A673 (cell line): ENCODE results near the gene RIPPLY3. TPM values are rescaled to one million over a fixed set of nuclear protein-coding genes. Genes with fewer than 3 reads are reported as not detected.

ENCODE experiments used
- BruUV-seq: library from RNA; stranded (reverse); fragments of 400-500 nt; replicated peaks from 2 replicates; lab custom pipeline; 2021; lab: Mats Ljungman, UMichigan
- CTCF ChIA-PET: fragments of 300-600 bp; sonication (Branson Sonifier 250); formaldehyde crosslinking; loops from one replicate; lab custom pipeline; 2022; ENCODE audit warnings: antibody characterized with exemption; lab: Charles Lee
- POLR2A ChIA-PET: fragments of 300-600 bp; sonication (Branson Sonifier 250); formaldehyde crosslinking; loops from one replicate; lab custom pipeline; 2022; ENCODE audit warnings: antibody characterized with exemption; ENCODE audit not compliant: low non-redundant PET; lab: Charles Lee
- DNase-seq: peaks from one replicate; pipeline ENCODE4 v3.0.0-alpha.2; 2015; ENCODE audit warnings: low spot score
- H3K27ac ChIP-seq: fragments of 200-600 bp; sonication (generic); 2 replicates; pipeline ENCODE4 v1.5.1; 2016; ENCODE audit warnings: mixed run types, low read depth, mild to moderate bottlenecking, mixed read lengths, antibody characterized with exemption, low read length; ENCODE audit not compliant: poor library complexity, severe bottlenecking
- H3K27me3 ChIP-seq: fragments of 200-600 bp; sonication (generic); replicated peaks from 2 replicates; pipeline ENCODE4 v1.6.1; 2017; ENCODE audit warnings: mixed run types, low read depth, mild to moderate bottlenecking, mixed read lengths, antibody characterized with exemption, low read length; ENCODE audit not compliant: insufficient read depth, poor library complexity
- H3K36me3 ChIP-seq: fragments of 200-600 bp; sonication (generic); 2 replicates; pipeline ENCODE4 v1.6.1; 2016; ENCODE audit warnings: mixed run types, mild to moderate bottlenecking, mixed read lengths, antibody characterized with exemption, low read length; ENCODE audit not compliant: insufficient read depth, poor library complexity, severe bottlenecking
- H3K4me1 ChIP-seq: fragments of 200-600 bp; sonication (generic); 2 replicates; pipeline ENCODE4 v1.6.1; 2017; ENCODE audit warnings: mixed run types, mild to moderate bottlenecking, mixed read lengths, antibody characterized with exemption, low read length; ENCODE audit not compliant: insufficient read depth, poor library complexity, severe bottlenecking
- H3K4me3 ChIP-seq: fragments of 200-600 bp; sonication (generic); 2 replicates; pipeline ENCODE4 v1.5.1; 2016; ENCODE audit warnings: low read depth, mixed run types, mild to moderate bottlenecking, mixed read lengths, low read length; ENCODE audit not compliant: poor library complexity, severe bottlenecking
- H3K9me3 ChIP-seq: fragments of 200-600 bp; sonication (generic); 2 replicates; pipeline ENCODE4 v1.6.1; 2016; ENCODE audit warnings: mixed run types, low read depth, mild to moderate bottlenecking, mixed read lengths, antibody characterized with exemption, low read length; ENCODE audit not compliant: poor library complexity, severe bottlenecking
- EZH2 ChIP-seq: fragments of 200-600 bp; sonication (generic); IDR thresholded peaks from 2 replicates; pipeline ENCODE4 v1.6.1; 2017; ENCODE audit warnings: borderline replicate concordance, low read depth, mild to moderate bottlenecking, mixed read lengths, antibody characterized with exemption, low read length; ENCODE audit not compliant: poor library complexity, severe bottlenecking
- intact Hi-C: fragments of 100-400 bp; cut with micrococcal nuclease; formaldehyde crosslinking; loops from one replicate; pipeline ENCODE4 v1.10.0; 2022; ENCODE audit not compliant: unreplicated experiment
- total RNA-seq: library from RNA; stranded (reverse); gene quantifications from 2 replicates; pipeline ENCODE4 v1.2.3, GENCODE V29; 2021
- TF ChIP-seq, protein P1 (sequence below): fragments of 300-800, 200-600 bp; sonication (generic); conservative IDR thresholded peaks from 2 replicates; pipeline ENCODE4 v1.5.1; 2017; ENCODE audit warnings: low read depth, mild to moderate bottlenecking, antibody characterized with exemption, low read length, moderate library complexity, mixed read lengths

RIPPLY3 gene
- total RNA-seq, 1 experiment from 2014 or later = 5.0 TPM

DNA sequence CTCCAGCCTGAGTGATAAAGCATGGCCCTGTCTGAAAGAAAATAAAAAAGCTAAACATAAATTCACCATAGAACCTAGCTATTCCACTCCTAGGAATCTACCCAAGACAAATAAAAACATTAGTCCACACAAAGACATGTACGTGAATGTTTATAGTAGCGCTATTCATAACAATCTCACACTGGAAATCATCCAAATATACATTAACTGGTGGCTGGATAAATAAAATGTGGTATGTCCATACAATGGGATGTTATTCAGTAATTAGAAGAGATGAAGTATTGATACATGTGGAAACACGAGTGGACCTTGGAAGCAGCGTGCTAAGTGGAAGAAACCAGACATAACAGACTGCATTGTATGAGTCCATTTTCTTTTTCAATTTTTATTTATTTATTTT, 29.7 kb downstream of the RIPPLY3 start:
- TF ChIP-seq EZH2 = no peak
- POLR2A ChIA-PET = no interaction called here
- no peaks in the 10 kb centered on the region for H3K4me1 ChIP-seq
- H3K36me3 ChIP-seq = no peaks in the 10 kb centered on the region
- DNase-seq = no peak
- H3K9me3 ChIP-seq = no peaks in the 10 kb centered on the region
- CTCF ChIA-PET = no interaction called here
- no peak overlapping the region for H3K27ac ChIP-seq
- no peaks in the 10 kb centered on the region for H3K27me3 ChIP-seq
- no TSS peak for BruUV-seq
- no peak overlapping the region for H3K4me3 ChIP-seq
- intact Hi-C loops = no loop called here

DNA sequence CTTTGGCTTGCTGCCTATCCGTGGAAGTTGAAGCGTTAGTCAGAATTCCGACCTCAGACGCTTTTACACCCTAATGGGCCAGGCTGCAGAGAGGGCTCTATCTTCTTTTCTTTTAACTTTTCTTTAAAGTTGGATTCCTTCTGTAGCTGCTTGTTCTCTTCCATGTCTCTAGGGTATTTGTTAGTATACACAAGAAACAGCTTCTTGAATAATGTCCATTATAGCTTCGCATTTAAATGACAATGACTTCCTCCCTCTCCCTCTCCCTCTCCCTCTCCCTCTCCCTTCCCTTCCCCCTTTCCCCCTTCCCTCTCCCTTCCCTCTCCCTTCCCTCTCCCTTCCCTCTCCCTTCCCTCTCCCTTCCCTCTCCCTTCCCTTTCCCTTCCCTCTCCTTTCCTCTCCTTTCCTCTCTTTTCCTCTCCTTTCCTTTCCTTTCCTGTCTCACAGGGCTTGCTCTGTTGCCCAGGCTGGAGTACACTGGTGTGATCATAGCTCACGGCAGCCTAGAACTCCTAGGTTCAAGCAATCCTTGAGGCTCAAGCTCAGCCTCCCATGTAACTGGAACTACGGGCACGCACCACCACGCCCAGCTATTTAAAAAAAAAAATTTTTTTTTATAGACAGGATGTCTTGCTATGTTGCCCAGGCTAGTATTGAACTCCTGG, 33.0 kb downstream of the RIPPLY3 start:
- Histone ChIP-seq H3K27ac (no peak overlapping the region), H3K4me3 (no peak overlapping the region), H3K9me3 (no peaks in the 10 kb centered on the region), H3K27me3 (no peaks in the 10 kb centered on the region), H3K36me3 (no peaks in the 10 kb centered on the region), H3K4me1 (no peaks in the 10 kb centered on the region)
- CTCF ChIA-PET = no interaction called here
- TF ChIP-seq, protein P1, sequence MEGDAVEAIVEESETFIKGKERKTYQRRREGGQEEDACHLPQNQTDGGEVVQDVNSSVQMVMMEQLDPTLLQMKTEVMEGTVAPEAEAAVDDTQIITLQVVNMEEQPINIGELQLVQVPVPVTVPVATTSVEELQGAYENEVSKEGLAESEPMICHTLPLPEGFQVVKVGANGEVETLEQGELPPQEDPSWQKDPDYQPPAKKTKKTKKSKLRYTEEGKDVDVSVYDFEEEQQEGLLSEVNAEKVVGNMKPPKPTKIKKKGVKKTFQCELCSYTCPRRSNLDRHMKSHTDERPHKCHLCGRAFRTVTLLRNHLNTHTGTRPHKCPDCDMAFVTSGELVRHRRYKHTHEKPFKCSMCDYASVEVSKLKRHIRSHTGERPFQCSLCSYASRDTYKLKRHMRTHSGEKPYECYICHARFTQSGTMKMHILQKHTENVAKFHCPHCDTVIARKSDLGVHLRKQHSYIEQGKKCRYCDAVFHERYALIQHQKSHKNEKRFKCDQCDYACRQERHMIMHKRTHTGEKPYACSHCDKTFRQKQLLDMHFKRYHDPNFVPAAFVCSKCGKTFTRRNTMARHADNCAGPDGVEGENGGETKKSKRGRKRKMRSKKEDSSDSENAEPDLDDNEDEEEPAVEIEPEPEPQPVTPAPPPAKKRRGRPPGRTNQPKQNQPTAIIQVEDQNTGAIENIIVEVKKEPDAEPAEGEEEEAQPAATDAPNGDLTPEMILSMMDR = no peak
- TF ChIP-seq EZH2 = no peak
- intact Hi-C loops = no loop called here
- no peak for DNase-seq
- POLR2A ChIA-PET = interaction anchor here (0.6 kb wide), 1 partner anchor 511 kb away, joined by 3 read pairs; no protein-coding TSS in a partner anchor
- no TSS peak for BruUV-seq

DNA sequence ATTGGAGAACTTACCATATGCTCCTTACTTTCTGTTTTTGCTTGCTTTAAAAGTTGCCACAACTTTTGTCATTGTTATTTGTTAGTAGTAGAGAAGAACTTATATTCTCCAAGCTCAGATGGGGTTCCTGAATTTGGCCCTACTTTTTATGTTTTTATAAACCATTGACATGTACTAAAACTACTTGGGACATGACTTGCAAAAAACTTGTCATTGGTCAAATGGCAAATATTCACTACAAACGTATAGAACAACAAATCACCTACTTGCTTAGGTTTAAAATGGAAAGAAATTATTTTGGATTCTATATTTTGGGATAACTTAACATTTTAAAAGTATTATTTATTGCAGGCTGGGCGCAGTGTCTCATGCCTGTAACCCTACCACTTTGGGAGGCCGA, 33.7 kb downstream of the RIPPLY3 start:
- POLR2A ChIA-PET = no interaction called here
- Histone ChIP-seq H3K4me1 (no peaks in the 10 kb centered on the region), H3K4me3 (no peak overlapping the region), H3K9me3 (no peaks in the 10 kb centered on the region), H3K27ac (no peak overlapping the region), H3K27me3 (no peaks in the 10 kb centered on the region), H3K36me3 (no peaks in the 10 kb centered on the region)
- DNase-seq = no peak
- TF ChIP-seq, protein P1 = no peak
- no peak for TF ChIP-seq EZH2
- intact Hi-C loops = no loop called here
- BruUV-seq = no TSS peak
- CTCF ChIA-PET = no interaction called here
